HG03196 (cell line): Measurements from ENCODE around the gene ANKZF1.
"Not testable (repeated sequence)": the region's sequence is repeated elsewhere in the genome, so short reads cannot be mapped to it uniquely, and the experiment has no call there.

Source experiments
- ATAC-seq: cut with Tn5 transposase; IDR thresholded peaks from one replicate; pipeline ENCODE4 v1.9.1; 2021; ENCODE audit not compliant: unreplicated experiment

Gene ANKZF1

DNA sequence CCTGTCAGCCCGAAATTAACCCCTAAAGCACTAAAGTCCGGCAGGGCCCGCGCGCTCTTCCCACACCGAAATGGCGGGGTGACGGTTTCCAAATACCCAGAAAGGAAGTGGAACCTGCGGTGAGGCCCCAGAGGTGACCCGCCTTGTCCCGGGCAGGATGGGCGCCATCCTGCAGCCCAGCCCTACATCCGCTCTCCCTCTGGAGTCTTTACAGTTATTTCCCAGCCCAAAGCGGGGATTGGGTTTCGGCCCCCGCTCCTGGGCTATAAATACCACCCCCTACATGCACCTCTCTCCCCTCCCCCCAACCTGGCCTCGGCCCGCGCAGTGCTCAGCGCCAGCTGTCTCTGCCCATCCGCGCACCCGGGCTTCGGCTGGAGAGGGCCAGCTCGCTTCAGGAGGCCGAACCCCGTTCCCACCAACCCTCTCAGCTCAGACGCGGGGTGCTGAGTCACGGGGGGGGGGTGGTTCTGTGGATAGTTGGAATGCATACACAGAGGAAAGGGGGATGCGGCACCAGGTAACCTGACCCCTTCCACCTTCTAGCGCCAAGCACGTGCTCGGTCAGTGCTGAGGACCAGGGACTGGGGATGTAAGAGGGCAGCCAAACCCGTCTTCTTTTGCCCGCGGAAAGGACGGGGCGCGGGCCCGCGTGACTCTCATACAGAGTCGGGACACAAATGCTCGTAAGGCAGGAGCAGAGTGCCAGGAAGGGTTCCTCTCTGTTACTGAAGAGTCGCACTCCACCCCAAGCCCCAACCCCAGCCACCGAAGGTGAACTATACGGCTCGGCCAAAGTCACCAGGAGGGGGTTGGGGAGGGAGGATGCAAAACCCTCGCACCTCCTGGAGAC is 23.5 kb downstream of the ANKZF1 start, which contains the start of gene TUBA4B:
Gene TUBA4B (plus strand): TSS at position 344 of the 853 bp plus-strand sequence. CDS start 165 bp downstream, at position 509.
- no peak for ATAC-seq

DNA sequence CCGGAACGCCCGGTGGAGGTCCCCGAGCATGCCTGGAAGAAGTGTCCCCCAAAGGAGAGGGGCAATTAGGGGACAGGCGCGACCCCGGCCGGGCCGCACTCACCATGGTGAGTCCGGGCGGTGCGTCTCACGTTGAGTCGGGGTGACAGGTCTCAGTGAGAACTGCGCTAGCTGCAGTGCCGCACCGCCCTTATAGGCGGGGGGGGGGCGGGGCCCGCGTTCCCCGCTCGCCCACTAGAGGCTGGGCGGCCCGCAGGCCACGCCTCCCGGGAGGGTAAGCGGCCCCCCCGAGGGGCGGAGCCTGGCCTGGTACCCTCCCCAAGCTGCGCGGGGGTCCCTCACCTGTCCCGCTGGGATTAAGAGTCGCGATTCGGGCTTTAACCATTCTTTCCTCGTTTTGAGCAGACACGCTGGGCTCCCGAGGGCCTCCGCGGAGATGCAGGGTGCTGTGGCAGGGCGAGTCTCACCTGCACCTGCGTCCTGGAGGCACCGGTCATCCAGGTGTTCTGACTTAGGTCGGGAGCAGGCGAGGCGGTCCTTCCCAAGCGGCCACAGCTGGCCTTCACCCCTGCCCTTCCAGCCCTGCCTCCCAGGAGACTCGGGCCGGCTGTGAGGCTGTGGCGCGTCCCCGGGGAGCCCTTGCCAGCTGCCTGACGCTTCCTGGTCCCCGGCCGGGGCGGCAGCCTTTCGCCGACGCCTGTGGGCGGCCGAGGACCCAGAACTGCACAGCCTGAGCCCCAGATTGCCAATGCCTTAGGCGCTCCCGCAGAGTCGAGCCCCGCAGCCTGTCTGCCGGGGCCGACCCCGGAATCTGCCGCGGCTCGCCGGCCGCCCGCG is 24.4 kb downstream of the ANKZF1 start, which contains the start of gene TUBA4A:
Gene TUBA4A (minus strand): TSS at position 166 of the 837 bp plus-strand sequence. CDS start 60 bp downstream, at position 106.
- peak; percentile 36 for ATAC-seq

DNA sequence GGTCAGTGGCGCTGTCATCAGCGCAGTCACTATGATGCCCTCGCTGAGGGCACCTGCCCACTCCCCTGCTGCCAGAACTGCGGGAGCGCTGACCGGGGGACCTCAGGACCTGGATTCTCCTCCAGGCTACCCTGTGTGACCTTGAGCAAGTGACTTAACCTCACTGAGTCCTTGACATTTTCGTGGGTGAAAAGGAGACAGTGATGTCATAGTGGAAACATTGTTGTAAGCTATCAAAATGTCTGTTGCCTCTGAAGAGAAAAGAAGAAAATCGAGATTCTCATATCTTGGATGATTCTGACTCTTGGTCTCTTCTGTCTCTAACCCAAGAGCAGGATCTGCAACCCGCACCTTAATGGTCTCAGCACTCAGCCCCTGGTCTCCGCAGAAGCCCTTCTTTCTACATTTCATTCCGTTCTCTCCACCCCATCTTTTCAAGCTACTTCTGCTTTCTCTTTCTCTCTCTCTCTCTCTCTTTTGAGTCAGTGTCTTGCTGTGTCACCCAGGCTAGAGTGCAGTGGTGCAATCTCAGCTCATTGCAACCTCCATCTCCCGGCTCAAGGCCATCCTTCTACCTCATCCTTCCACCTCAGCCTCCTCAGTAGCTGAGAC is 25.1 kb downstream of the ANKZF1 start:
- ATAC-seq: peak; percentile 17

DNA sequence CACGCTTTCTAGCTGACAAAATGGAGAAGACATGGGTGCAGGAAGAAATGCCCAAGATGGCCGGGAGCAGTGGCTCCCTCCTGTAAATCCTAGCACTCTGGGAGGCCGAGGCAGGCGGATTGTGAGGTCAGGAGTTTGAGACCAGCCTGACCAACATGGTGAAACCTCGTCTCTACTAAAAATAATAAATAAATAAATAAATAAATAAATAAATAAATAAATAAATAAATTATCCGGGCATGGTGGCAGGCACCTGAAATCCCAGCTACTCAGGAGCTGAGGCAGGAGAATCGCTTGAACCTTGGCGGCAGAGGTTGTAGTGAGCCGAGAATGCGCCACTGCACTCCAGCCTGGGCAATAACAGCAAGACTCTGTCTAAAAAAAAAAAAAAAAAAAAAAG is 29.3 kb downstream of the ANKZF1 start:
- not testable (repeated sequence) for ATAC-seq

DNA sequence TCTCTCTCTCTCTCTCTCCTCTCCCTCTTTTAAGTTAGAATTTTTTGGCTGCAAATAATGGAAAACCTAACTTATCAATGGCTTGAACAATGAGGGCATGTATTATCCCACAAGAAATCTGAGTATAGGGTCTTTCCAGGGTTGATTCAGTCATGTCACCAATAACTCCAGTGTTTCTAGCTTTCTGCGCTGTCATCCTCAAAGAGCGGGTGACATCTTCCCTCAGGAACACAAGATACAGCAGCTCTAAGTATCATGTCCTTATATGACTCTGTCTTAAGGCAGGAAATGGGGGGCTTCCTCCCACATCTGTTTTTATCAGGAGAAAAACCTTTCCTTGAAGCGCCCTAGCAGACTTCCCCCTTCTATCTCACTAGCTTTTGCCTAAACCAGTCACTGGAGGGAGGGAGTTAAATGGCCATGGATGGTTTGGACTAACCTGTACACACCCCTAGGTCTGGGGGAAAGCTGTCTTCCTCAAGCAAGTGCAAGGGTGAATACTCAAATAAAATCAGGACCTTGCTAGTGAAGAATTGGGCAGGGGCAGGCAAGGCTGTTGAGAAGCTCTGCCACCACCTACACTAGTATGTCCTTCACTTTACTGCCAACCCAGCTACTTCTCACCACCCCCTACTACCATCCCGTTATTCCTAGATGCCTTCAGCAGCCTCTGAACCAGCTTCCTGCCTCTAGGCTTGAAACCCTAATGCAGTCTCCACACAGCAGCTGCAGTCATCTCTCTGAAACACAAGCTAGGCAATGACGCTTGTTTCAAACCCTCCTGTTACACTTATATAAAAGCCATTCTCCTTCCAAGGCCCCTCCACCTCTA is 31.6 kb downstream of the ANKZF1 start:
- no peak for ATAC-seq

DNA sequence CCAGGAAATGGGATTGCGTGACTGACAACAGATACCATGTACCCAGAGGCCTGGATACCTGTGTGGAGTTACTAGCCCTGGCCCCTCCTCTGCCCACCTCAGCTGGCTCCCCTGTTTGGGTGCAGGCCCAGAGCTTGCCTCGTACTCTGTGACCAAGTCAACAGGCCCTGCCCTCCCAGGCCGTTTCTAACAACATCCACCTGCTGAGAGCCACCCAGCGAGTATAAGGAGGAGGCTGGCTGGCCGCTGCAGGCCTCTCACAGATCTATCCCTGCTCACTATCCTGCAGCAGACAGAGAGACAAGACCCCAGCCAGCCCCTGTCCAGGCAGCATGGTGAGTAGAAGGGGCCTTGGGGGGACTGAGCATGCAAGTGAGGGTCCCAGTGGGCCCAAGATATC is 36.6 kb downstream of the ANKZF1 start:
- ATAC-seq: no peak

DNA sequence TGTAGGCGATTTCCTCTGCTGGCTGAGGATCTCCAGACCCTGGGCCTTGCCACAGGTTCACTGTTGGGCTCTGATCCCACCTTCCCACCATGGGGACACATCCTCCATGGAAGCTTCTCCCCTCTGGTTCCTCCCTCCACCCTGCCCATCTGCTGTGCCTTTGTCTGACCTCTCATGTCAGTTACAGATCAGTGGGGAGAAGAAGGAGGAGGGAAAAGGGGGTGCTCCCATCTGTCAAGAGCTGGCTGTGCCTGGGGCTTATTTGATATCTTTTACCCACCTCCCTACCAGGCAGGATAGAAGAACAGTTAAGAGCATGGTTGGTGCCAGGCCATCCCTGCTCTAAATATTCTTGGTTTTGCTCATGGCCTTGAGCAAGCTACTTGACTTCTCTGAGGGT is 37.3 kb downstream of the ANKZF1 start:
- no peak for ATAC-seq

DNA sequence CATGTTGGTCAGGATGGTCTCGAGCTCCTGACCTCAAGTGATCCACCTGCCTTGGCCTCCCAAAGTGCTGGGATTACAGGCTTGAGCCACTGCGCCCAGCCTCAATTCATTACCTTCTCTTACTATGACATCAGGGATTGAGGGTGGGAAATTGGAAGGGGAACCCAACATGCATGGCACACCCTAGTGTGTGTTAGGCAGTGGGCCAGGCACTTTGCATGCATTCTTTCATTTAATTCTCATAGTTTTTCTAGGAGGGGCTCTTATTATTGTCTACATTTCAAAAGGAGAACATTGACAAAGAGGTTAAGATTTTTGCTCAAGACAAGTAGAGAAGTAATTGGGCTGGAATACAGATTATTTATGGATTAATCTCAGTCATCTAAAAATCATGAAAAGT is 38.7 kb downstream of the ANKZF1 start:
- ATAC-seq: no peak

DNA sequence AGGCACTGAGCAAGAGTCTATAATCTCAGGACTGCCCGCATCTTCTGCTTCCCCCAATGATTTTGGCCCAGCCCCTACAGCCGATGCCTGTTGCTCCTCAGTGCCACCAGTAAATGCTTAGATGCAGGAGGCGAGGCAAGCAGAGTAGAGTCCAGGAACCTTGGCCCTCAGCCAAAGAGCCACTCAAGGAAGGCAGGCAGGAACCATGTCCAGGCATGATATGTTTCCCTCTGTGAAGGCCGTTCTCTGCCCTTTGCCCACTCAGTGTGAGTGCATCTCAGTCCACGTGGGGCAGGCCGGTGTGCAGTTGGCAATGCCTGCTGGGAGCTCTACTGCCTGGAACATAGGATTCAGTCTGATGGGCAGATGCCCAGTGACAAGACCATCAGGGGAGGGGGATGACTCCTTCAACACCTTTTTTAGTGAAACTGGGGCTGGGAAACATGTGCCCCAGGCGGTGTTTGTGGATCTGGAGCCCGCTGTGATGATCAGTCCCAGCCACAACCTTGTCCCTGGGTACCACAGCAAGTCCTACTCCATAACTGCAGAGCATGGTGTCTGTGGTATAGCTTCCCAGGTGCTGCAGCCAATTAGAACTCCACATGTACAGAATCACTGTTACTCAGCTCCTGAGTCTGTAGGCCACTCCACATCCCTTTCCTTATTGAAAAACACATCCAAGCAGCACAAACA is 39.9 kb downstream of the ANKZF1 start:
- no peak for ATAC-seq

DNA sequence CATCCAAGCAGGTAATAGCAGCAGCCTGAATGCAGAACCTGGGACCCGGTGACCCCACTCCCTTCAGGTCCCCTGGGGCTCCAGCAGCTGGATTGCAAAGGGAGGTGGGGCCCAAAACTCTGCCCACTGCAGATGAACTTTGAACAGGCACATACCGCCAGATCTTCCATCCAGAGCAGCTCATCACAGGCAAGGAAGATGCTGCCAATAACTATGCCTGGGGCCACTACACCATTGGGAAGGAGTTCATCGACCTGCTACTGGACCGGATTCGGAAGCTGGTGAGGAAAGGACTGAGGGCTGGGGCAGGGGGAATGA is 40.4 kb downstream of the ANKZF1 start:
- ATAC-seq: no peak

DNA sequence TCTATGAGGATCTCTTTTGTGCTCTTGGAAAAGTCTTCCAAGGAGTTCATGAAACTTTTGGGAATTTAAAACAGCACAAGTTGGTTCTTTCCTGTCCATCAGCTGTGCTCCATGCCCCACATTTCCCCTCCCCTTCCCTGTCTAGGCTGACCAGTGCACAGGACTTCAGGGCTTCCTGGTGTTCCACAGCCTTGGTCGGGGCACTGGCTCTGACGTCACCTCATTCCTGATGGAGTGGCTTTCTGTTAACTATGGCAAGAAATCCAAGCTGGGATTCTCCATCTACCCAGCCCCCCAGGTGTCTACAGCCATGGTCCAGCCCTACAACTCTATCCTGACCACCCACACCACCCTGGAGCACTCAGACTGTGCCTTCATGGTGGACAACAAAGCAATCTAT is 41.4 kb downstream of the ANKZF1 start:
- ATAC-seq: no peak

DNA sequence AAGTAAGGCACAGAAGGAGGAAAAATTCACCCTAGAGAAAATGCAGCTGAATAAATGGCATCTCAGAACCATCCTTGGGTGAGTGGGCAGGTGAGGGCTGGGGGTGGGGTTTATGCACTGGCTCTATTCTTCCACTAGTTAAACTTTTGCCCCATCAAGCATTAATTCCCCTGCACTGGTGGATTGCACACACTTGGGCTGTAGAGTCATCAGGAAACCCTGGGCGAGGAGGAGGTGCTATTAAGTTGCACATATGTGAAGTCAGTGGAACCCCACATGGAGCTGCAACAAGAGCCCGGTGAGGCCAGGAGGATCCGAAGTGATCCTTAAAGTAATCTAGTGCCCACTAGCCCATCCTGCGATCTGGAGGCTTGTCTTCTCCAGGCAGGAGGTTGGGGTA is 42.8 kb downstream of the ANKZF1 start:
- ATAC-seq: no peak

DNA sequence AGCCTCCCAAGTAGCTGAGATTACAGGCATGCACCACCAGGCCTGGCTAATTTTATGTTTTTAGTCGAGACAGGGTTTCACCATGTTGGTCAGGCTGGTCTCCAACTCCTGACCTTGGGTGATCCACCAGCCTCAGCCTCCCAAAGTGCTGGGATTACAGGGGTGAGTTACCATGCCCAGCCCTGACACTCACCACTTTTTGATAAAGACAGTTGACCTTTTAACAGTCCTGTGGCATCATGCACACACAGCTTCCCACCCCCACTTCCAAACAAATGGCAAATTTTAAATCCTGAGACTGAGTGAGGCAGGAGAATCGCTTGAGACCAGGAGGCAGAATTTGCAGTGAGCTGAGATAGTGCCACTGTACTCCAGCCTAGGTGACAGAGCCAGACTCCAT is 43.4 kb downstream of the ANKZF1 start:
- ATAC-seq: no peak

DNA sequence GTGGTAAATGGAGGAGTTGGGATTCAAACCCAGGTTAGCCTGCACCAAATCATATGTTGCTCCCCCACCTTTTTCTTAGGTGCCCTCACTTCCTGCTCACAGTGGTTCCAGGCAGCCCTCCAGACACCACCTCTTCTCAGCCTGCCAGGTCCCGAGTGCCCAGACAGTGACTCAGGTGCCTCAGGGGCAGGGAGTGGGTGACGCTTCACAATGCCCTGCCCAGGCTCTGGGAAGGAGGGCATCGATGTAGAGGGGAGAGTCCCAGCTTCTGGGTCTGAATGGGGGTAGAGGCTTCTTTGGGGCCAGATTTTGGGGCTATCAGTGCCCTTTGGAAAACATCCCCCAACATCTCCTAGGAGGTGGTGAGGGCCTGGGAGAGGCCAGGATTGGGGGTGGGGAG is 44.3 kb downstream of the ANKZF1 start:
- ATAC-seq: no peak

DNA sequence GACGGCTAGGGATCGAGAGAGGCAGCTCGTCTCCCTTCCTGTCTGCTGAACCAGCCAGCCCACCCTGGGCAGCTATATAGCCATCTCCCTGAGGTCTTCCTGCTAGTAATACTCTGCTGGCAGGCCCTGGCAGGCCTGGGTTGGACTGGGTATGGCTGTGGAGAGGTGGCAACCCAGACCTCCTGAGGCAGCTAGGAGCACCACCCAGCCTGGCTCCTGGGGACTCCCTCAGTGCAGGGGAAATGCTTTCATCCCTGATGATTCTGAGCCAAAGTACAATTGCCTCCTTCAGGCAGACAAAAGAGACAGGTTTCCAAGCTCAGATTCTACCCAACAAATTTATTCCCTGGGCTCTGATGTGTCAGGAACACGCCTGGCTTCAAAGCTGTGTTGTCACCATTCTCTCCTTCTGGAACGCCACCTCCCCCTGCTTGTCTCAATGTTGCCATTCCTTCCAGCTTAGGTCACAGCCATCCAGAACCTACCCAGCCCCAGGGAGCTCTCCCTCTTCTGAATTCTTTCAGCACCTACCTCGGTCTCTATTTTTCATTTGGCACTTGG is 44.8 kb downstream of the ANKZF1 start:
- no peak for ATAC-seq

DNA sequence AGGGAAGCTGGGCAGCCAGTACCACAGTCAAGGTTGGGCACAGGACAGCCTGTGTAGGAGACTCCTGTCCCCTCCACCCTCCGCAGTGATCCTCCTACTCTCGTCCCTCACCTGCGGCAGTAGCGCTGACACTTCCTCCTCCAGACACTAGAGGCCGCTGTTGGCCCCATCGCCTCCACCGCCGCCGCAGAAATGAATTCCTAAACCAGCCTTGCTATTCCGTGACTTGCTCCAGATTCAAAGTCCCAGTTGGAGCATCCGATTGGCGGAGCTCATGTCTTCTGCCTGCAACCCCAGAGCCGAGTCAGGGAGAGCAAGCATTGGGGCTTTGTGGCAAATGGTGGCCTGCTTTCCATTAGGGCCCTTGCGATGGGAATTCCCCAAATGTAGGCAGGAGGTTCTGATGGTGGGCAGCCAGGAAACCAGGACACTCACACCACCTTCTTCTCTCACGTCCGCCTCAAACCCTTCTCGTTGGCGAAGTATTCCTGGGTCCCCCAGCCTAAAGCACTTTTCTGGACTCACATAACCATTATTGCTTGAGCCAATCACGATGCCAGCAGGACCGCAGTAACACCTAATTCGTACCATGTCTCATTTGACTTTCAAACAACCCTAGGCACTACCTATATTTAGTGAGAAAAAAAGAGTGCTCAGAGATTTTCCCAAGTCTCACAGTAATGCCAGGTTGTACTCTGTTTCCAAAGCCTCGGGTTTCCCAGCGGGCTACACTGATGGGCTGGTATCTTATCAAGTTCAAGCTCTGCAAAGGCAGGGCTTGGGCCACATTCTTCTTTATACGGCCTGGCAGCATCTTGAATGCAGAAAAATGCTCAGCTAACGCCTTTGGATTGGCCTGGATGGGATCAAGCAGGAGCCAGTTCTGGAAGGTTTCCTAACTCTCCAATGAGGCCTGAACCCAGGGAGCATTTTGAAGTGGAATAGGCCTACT is 48.4 kb downstream of the ANKZF1 start:
- ATAC-seq: peak; percentile 34

DNA sequence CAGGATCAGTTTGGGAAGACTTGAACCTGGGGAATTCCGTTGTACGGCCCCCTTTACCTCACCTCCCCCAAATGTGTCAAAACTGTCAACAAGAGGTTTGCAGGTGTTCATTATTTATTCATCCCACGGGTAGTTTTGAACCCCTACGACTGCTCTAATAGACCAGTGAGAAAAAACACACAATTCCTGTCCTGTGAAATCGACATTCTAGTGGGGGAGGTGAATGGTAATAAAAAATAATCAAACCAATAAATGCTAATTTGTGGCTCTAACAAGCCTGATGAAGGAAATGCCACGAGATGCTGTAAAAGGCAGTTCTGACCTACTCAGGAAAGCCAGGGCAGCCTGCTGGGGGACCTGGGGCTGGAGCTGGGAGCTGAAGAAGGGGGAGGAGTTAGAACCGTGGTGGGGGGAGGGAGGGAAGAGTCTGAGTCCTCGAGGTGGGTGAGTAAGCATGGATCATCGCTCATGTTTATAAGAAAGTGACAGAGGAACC is 49.1 kb downstream of the ANKZF1 start:
- ATAC-seq: no peak

DNA sequence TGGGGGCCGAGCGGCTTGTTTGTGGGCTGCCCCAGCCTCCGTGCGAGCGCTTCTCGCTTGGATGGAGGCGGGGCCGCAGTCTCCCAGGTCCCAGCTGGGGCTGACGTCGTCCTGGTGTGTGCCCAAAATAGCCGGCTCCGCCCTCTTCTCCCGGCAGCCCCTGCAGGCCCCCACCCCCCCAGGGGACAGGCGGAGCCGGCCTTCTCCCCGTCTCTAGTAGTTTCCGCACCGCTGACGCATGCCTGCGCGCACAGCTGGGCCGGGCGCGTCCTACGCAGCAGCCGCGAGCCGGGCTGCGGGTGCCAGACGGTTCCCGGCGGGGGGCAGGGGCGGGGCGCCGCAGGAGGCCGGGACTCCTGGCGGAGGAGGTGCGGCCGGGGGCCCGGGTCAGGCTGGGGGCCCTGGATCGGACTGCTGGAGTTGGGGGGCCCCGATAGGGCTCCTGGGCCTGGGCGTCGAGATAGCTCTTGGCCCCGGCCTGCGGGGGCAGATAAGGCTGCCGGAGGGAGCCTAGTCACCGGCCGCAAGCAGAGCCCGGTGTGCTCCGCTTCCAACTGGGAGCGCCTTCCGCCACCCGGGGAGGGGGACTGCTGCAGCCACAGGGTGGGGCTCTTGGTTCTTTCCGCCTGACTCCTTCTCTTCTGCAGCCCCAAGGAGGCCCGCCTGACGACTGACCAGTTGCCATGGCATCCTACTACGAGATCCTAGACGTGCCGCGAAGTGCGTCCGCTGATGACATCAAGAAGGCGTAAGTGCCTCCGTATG is 49.7 kb downstream of the ANKZF1 start, which contains the start of gene DNAJB2:
Gene DNAJB2 (plus strand): TSS at position 216 of the 765 bp plus-strand sequence. CDS start 468 bp downstream, at position 684.
- peak; percentile 86 for ATAC-seq
